NCI-H82 (cell line): ENCODE data around the gene FAM89A.
A peak's percentile ranks its signal among the peaks of the same experiment; 100 is the strongest.
"Not testable (repeated sequence)": the region's sequence is repeated elsewhere in the genome, so short reads cannot be mapped to it uniquely, and the experiment has no call there.

Source experiments
- DNase-seq: peaks from one replicate; lab custom pipeline; 2025; lab: John Stamatoyannopoulos, UW

Gene FAM89A

GRCh38 chr1:231029841-231030240 is 10.2 kb downstream of the FAM89A start:
- no peak for DNase-seq

- DNase-seq: not testable (repeated sequence)
Measured at GRCh38 chr1:231029247-231029646, 10.8 kb downstream of the FAM89A start.

- no peak for DNase-seq
Measured at GRCh38 chr1:231028682-231029081, 11.4 kb downstream of the FAM89A start.

- no peak for DNase-seq
Measured at GRCh38 chr1:231027971-231028370, 12.1 kb downstream of the FAM89A start.

- DNase-seq: peak; percentile 44
Measured at GRCh38 chr1:231027136-231027925, 12.7 kb downstream of the FAM89A start.

- DNase-seq: no peak
Measured at GRCh38 chr1:231026576-231026975, 13.5 kb downstream of the FAM89A start.

- DNase-seq: no peak
Measured at GRCh38 chr1:231023150-231023549, 16.9 kb downstream of the FAM89A start.

GRCh38 chr1:231022543-231022942 is 17.5 kb downstream of the FAM89A start:
- not testable (repeated sequence) for DNase-seq

- no peak for DNase-seq
Measured at GRCh38 chr1:231021540-231022031, 18.5 kb downstream of the FAM89A start.

GRCh38 chr1:231020816-231021215 is 19.2 kb downstream of the FAM89A start:
- DNase-seq: no peak

GRCh38 chr1:231020139-231020601 is 19.9 kb downstream of the FAM89A start:
- DNase-seq: no peak

- DNase-seq: no peak
Measured at GRCh38 chr1:231019711-231020110, 20.3 kb downstream of the FAM89A start.

GRCh38 chr1:231016966-231017365 is 23.1 kb downstream of the FAM89A start:
- DNase-seq: no peak

- DNase-seq: no peak
Measured at GRCh38 chr1:231016234-231016633, 23.8 kb downstream of the FAM89A start.

- DNase-seq: no peak
Measured at GRCh38 chr1:231013391-231014015, 26.6 kb downstream of the FAM89A start.

GRCh38 chr1:231011963-231012362 is 28.1 kb downstream of the FAM89A start:
- DNase-seq: no peak

- no peak for DNase-seq
Measured at GRCh38 chr1:231011360-231011759, 28.7 kb downstream of the FAM89A start.

- DNase-seq: not testable (repeated sequence)
Measured at GRCh38 chr1:231007535-231007934, 32.5 kb downstream of the FAM89A start.

- no peak for DNase-seq
Measured at GRCh38 chr1:231001892-231002291, 38.2 kb downstream of the FAM89A start.

GRCh38 chr1:231000639-231001038 is 39.4 kb downstream of the FAM89A start:
- no peak for DNase-seq

- DNase-seq: no peak
Measured at GRCh38 chr1:231000201-231000600, 39.9 kb downstream of the FAM89A start.

GRCh38 chr1:230994860-230995259 is 45.2 kb downstream of the FAM89A start:
- no peak for DNase-seq

GRCh38 chr1:230992100-230992774 is 47.8 kb downstream of the FAM89A start:
- no peak for DNase-seq
